Transverse colon (tissue), 4 donors: ENCODE measurements around the gene CNTNAP2. TPM values are rescaled to one million over a fixed set of nuclear protein-coding genes. Genes with fewer than 3 reads are reported as not detected.
"Not testable (repeated sequence)": the region's sequence is repeated elsewhere in the genome, so short reads cannot be mapped to it uniquely, and the experiment has no call there.

ENCODE experiments used
- DNase-seq: peaks from one replicate; pipeline ENCODE4 v3.0.0-alpha.2; 2019
- H3K27ac ChIP-seq, 4 donors: fragments of 200-600 bp; sonication (generic); 2 replicates each; pipeline ENCODE4 v1.5.1; 2016 to 2018; ENCODE audit warnings: inconsistent platforms in 4 of 4
- H3K27me3 ChIP-seq: fragments of 200-600 bp; sonication (generic); 2 replicates; pipeline ENCODE4 v1.5.1; 2017; ENCODE audit warnings: inconsistent platforms
- H3K36me3 ChIP-seq, 4 donors: fragments of 200-600 bp; sonication (generic); 2 replicates each; pipeline ENCODE4 v1.5.1; 2017 to 2019; ENCODE audit warnings: inconsistent platforms in 4 of 4
- H3K4me1 ChIP-seq, 4 donors: fragments of 200-600 bp; sonication (generic); 2 replicates each; pipeline ENCODE4 v1.5.1; 2017 to 2020; ENCODE audit warnings: inconsistent platforms in 4 of 4
- H3K4me3 ChIP-seq, 4 donors: fragments of 200-600 bp; sonication (generic); 1 replicate in 1 of 4; 2 replicates in 3 of 4; pipeline versions ENCODE4 v1.5.1 to v1.6.1; 2017 to 2019; ENCODE audit warnings: inconsistent platforms in 4 of 4
- H3K9me3 ChIP-seq, 2 donors: fragments of 200-600 bp; sonication (generic); 2 replicates each; pipeline ENCODE4 v1.5.1; 2017 to 2019; ENCODE audit warnings: inconsistent platforms in 2 of 2
- EP300 ChIP-seq: sonication (generic); formaldehyde crosslinking; IDR thresholded peaks from one replicate; pipeline ENCODE4 v1.6.1; 2017; ENCODE audit warnings: antibody characterized with exemption, low read depth
- POLR2A ChIP-seq: fragments of 450-650 bp; IDR thresholded peaks from one replicate; pipeline ENCODE4 v1.6.1; 2016; ENCODE audit warnings: antibody characterized with exemption, mild to moderate bottlenecking, moderate library complexity
- POLR2AphosphoS5 ChIP-seq, 3 donors: sonication (generic); formaldehyde crosslinking; IDR thresholded peaks; one replicate each; pipeline ENCODE4 v1.6.1; 2016; ENCODE audit warnings: antibody characterized with exemption in 3 of 3
- WGBS, 2 donors: methylation state at CpG; one replicate each; pipeline ENCODE4 v1.1.5; 2018; ENCODE audit warnings: low coverage in 1 of 2; 5-methylcytosine and 5-hydroxymethylcytosine counted together
- in situ Hi-C, 4 donors: fragments of 200-750 bp; cut with MboI; loops; one replicate each; pipeline versions ENCODE4 v1.15.0 to v1.15.1; 2017; ENCODE audit warnings: low sequenced_read_pairs in 3 of 4, low pct_ligation_motif_present in 1 of 4, low pct_unique_long_range_greater_than_20kb in 1 of 4
- intact Hi-C: fragments of 100-400 bp; cut with DNase I; formaldehyde crosslinking; loops from one replicate; pipeline ENCODE4 v1.15.1; 2023; ENCODE audit warnings: low total_unique reads
- total RNA-seq, 4 donors: library from RNA; depleted of rRNA; stranded (reverse); fragments of >200 nt; gene quantifications; one replicate each; pipeline ENCODE4 v1.1.0, GENCODE V29; 2016
- TF ChIP-seq, protein P1 (sequence below), 5 experiments: fragments of 200-600 bp in 3 of 5; fragments of 450-650 bp in 2 of 5; sonication (generic) in 3 of 5; IDR thresholded peaks; 1 replicate in 2 of 5; 2 replicates in 3 of 5; pipeline ENCODE4 v1.5.1; 2016 to 2017; ENCODE audit warnings: antibody characterized with exemption in 5 of 5, inconsistent platforms in 3 of 5, mild to moderate bottlenecking in 2 of 5, moderate library complexity in 1 of 5

The CNTNAP2 gene
- total RNA-seq, 4 donors from 2014 or later: 0.60 to 2.9 (median 2.4) TPM

DNA sequence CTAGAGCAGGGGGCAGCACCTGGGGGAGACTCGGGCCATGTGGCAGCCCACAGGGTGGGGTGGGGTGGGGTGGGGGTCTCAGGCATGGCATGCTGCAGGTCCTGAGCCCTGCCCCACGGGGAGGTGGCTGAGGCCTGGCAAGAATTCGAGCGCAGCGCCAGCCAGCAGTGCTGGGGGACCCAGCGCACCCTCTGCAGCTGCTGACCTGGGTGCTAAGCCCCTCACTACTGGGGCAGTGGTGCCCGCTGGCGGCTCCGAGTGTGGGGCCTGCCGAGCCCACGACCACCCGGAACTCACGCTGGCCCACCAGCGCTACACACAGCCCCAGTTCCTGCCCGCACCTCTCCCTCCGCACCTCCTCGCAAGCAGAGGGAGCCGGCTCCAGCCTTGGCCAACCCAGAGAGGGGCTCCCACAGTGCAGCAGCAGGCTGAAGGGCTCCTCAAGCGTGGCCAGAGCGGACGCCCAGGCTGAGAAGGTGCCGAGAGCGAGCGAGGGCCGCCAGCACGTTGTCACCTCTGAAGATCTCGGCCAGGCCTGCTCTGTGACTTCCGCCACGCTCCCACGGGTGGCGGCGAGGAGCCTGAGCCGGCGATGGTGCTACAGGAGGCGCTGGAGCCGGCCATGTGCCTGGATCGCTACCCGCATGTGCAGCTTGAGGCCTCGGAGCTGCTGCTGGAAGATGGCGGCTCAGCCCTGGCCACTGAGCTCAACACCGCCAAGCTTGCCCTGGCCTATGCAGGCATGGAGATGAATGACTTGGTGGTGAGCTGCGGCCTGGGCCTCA lies 2328.9 kb downstream of the CNTNAP2 start:
- no peak overlapping the region for H3K27ac ChIP-seq
- H3K9me3 ChIP-seq: no peaks in the 10 kb centered on the region
- WGBS, 2 donors: 95% methylated on average over 33 of the region's 42 CpGs; no CpG with 5 or more reads in 1 of the 2 donors
- intact Hi-C loops (no loop called here), in situ Hi-C loops (no loop called here)
- no peak for DNase-seq
- TF ChIP-seq EP300: no peak
- TF ChIP-seq, protein P1, sequence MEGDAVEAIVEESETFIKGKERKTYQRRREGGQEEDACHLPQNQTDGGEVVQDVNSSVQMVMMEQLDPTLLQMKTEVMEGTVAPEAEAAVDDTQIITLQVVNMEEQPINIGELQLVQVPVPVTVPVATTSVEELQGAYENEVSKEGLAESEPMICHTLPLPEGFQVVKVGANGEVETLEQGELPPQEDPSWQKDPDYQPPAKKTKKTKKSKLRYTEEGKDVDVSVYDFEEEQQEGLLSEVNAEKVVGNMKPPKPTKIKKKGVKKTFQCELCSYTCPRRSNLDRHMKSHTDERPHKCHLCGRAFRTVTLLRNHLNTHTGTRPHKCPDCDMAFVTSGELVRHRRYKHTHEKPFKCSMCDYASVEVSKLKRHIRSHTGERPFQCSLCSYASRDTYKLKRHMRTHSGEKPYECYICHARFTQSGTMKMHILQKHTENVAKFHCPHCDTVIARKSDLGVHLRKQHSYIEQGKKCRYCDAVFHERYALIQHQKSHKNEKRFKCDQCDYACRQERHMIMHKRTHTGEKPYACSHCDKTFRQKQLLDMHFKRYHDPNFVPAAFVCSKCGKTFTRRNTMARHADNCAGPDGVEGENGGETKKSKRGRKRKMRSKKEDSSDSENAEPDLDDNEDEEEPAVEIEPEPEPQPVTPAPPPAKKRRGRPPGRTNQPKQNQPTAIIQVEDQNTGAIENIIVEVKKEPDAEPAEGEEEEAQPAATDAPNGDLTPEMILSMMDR (IDR thresholded peaks at IDR 0.05): no peak
- TF ChIP-seq POLR2A: no peak
- TF ChIP-seq POLR2AphosphoS5 (IDR thresholded peaks at IDR 0.05): no peak
- no peaks in the 10 kb centered on the region for H3K36me3 ChIP-seq
- no peaks in the 10 kb centered on the region for H3K27me3 ChIP-seq
- H3K4me1 ChIP-seq: peaks cover 0 to 25% (median 11%) of the 10 kb centered on the region in 4 donors
- no peak overlapping the region for H3K4me3 ChIP-seq

DNA sequence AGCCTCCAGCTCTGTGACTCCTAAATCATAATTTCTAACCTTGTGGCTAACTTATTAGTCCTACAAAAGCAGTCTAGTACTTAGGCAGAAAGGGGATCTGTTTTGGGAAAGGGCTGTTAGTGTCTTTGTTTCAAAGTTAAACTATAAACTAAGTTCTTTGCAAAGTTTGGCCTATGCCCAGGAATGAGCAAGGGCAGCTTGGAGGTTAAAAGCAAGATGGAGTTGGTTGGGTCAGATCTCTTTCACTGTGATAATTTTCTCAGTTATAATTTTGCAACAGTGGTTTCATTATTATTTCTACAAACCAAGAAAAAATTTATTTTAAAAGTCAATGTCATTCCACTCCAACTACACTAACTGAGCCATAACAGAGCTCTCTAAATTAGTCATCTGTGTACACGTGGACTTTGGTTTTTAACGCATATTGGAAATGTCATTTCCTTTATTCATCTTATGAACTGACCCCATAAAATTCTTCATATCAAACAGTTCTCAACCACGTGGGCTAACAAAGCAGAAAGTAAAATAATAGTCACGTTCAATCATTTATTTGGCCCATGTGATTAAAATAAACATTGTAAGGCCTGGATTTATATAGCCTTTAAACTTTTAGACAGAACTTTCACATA lies 2330.7 kb downstream of the CNTNAP2 start:
- intact Hi-C loops (no loop called here), in situ Hi-C loops (no loop called here)
- Histone ChIP-seq H3K4me3 (no peak overlapping the region), H3K9me3 (no peaks in the 10 kb centered on the region), H3K27me3 (no peaks in the 10 kb centered on the region), H3K36me3 (no peaks in the 10 kb centered on the region), H3K27ac (peak overlapping the region; percentile 56 to 65 (median 62)), H3K4me1 (peaks cover 0 to 25% (median 11%) of the 10 kb centered on the region in 4 donors)
- 7 to 18% methylated on average over 4 of the region's 4 CpGs for WGBS, 2 donors
- no peak for DNase-seq
- peak in 1 of 3 donors; percentile 53 for TF ChIP-seq POLR2AphosphoS5 (IDR thresholded peaks at IDR 0.05)
- no peak for TF ChIP-seq EP300

DNA sequence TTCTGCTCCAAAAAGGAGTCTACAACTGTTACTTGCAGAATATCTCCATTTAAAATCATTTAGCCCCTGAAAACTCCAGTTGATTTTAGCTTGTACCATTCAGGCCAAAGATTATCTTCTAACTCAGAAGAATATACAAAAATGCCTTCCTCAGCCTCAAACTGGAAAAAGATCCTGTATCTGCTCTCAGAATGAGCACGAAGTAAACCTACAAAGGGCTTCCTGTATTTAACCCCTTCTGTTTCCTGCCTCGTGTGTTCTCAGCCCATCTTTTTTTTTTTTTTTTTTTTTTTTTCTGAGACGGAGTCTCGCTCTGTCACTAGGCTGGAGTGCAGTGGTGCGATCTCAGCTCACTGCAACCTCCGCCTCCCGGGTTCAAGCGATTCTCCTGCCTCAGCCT lies 2334.9 kb downstream of the CNTNAP2 start:
- in situ Hi-C loops, intact Hi-C loops, H3K9me3 ChIP-seq, DNase-seq, H3K27ac ChIP-seq, H3K36me3 ChIP-seq, H3K4me3 ChIP-seq, H3K27me3 ChIP-seq: not testable (repeated sequence)
- WGBS, 2 donors: 64 to 69% methylated on average over 2 to 5 of the region's 8 CpGs
- H3K4me1 ChIP-seq: peaks cover 0 to 18% (median 9%) of the 10 kb centered on the region in 4 donors

DNA sequence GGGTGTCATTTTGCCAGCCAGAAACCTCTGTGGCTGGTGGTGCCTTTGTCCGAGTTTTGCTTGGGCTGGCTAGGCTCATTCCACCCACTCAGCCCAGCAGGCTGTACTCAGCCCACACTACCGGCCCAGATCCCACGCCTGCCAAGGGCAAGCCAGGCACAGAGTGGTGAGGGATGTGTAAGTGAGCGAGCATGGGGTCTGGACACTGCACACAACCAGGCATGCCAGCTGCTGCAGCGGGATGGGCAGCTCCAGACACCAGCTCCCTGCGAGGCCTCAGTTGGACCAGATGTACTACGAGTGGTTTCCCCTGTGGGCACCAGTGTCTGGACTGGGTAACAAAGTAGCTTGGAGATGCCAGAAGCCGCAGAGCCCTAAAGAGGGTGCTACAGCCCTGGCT lies 2339.8 kb downstream of the CNTNAP2 start:
- DNase-seq: no peak
- WGBS, 2 donors: 97% methylated on average over 7 of the region's 8 CpGs; no CpG with 5 or more reads in 1 of the 2 donors
- Histone ChIP-seq H3K27me3 (no peaks in the 10 kb centered on the region), H3K9me3 (no peaks in the 10 kb centered on the region), H3K27ac (no peak overlapping the region), H3K36me3 (no peaks in the 10 kb centered on the region), H3K4me3 (no peak overlapping the region), H3K4me1 (no peaks in the 10 kb centered on the region)
- no peak for TF ChIP-seq POLR2AphosphoS5 (IDR thresholded peaks at IDR 0.05)
- TF ChIP-seq POLR2A: no peak
- TF ChIP-seq, protein P1 (IDR thresholded peaks at IDR 0.05): no peak
- TF ChIP-seq EP300: no peak
- in situ Hi-C loops (no loop called here), intact Hi-C loops (no loop called here)

DNA sequence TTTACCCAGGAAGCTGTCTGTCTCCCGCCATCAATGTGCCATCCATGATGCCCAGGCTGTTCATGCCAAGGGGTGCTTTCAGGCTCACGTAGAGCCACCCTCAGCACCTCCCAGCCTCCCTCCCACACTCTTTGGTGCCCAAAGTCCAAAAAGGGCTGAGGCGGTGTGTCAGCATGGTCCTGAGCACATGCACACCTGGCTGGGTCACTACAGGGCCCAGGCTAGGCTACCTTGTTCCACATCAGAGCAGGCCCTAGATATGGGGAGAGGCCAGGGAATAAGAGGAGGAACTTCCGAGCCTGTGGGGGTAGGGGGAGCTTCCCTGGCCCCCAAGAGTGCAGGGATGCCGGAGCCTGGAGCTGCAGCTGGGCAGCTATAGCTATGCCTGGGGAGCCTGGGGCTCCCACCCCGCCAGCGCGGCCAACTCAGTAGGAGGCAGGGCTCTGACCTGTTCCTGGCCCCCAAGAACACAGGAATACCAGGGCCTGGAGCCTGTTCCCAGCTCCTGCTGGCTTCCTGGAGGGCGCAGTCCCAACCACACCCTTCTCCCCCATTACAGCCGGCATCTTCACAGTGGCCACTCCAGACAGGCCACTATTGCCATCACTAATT lies 2340.8 kb downstream of the CNTNAP2 start:
- Histone ChIP-seq H3K27me3 (no peaks in the 10 kb centered on the region), H3K4me3 (no peak overlapping the region), H3K36me3 (no peaks in the 10 kb centered on the region), H3K4me1 (no peaks in the 10 kb centered on the region), H3K9me3 (no peaks in the 10 kb centered on the region), H3K27ac (no peak overlapping the region)
- in situ Hi-C loops (no loop called here), intact Hi-C loops (no loop called here)
- DNase-seq: no peak
- TF ChIP-seq EP300: no peak
- TF ChIP-seq POLR2AphosphoS5 (IDR thresholded peaks at IDR 0.05): no peak
- TF ChIP-seq POLR2A: no peak
- TF ChIP-seq, protein P1 (IDR thresholded peaks at IDR 0.05): no peak
- 91 to 94% methylated on average over 3 to 10 of the region's 10 CpGs for WGBS, 2 donors
